HTERT RPE-1 (cell line): ENCODE results near the gene EDIL3.

ENCODE experiments used
- in situ Hi-C: fragments of 300-500 bp; cut with MboI; formaldehyde crosslinking; loops from 4 replicates; pipeline ENCODE4 v1.14.3; 2020; ENCODE audit warnings: low sequenced_read_pairs

EDIL3 gene, protein sequence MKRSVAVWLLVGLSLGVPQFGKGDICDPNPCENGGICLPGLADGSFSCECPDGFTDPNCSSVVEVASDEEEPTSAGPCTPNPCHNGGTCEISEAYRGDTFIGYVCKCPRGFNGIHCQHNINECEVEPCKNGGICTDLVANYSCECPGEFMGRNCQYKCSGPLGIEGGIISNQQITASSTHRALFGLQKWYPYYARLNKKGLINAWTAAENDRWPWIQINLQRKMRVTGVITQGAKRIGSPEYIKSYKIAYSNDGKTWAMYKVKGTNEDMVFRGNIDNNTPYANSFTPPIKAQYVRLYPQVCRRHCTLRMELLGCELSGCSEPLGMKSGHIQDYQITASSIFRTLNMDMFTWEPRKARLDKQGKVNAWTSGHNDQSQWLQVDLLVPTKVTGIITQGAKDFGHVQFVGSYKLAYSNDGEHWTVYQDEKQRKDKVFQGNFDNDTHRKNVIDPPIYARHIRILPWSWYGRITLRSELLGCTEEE

DNA sequence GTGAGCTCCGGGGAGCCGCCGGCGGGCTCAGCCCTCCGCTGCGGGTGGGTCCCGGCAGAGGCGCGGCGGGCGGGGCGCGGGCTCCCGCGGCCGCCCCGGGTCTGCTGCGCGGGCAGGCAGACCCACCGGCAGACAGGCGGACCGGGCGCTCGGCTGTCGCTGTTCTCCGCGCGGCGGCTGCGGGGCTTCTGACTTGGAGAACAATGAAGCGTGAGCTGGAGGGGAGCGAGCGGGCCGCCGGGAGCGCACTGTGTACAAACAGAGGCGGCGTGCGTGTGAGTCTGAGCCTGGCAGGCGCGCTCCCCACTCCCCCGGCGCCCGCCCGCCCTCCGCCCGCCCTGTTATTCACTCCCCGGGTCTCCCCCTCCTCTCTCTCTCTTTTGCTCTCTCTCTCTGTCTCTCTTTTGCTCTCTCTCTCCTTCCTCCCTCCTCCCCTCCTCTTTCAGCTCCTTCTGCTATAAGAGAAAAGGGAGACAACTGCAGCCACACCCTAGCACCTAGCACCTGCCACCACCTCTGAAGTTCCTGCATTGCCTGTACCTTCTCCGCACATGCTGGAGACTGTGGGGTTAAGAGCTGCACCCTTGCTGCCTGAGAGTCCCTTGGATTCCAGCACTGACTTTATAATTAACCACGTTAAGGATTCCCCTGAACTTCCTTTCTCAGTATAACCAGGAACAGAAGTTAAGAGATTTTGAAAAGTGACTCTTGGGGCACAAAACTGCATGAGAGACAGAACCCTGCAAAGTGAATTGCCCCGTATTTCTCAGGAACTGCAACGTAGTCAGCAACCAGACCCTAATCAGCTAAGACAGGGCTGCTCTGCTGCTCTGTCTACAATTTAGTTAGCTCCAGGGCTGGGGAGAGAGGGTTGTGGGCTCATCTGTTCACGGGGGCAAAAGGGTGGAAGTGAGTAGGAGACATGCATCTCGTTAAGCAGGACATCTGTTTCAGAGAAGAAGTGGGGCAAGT is at the start of gene EDIL3:
TSS of gene EDIL3 (minus strand) at position 277 of the 972 bp plus-strand sequence. CDS start 506 bp downstream, outside the sequence.
- in situ Hi-C loops: no loop called here

GRCh38 chr5:84433461-84433860 is 48.8 kb upstream of the EDIL3 start:
- in situ Hi-C loops: no loop called here

GRCh38 chr5:84430863-84431663 is 46.4 kb upstream of the EDIL3 start:
- in situ Hi-C loops: no loop called here

- in situ Hi-C loops: no loop called here
Measured at GRCh38 chr5:84430079-84430478, 45.4 kb upstream of the EDIL3 start.

DNA sequence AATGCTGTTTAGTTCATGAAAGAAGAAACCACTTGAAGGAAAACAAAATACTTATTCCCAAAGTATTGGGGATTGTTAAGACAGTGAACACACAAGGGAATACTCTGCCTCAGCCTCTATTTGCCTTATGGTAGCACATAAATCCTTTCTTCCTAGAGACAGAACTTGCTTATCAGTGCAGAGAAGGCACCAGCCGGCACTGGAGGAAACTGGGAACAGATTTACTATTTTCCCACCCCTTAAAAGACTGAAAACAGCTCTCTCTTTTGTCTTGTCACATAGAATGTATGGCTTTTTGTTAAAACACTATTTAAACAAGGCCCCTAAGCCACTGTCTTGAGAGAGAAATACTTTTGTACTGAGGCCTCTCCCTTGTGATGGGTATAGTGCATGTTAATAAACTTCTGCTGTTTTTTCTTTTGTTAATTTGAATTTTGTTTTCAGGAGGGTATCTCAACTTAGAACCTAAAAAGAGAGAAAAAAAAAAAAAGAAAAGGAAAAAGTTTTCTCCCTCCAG is 40.7 kb upstream of the EDIL3 start:
- in situ Hi-C loops: no loop called here

DNA sequence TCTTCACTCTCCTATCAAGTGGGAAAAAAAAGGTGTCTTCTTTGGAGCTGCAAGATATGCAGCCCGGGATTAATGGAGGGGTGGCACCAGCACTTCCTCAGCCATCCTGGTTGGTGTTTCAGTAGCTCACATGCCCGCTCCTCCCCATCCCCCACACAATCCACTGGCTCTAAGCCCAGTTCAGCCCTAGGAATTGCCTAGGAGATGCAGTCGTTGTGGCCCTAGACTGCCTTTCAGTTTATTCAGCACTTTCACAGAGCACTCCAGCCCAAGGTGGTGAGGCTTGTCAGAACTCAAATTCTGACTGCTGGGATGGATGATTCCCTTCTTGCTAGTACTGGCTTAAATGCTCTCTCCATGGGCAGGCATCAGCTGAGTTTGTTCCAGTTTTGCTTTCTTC is 35.1 kb upstream of the EDIL3 start:
- in situ Hi-C loops: no loop called here

DNA sequence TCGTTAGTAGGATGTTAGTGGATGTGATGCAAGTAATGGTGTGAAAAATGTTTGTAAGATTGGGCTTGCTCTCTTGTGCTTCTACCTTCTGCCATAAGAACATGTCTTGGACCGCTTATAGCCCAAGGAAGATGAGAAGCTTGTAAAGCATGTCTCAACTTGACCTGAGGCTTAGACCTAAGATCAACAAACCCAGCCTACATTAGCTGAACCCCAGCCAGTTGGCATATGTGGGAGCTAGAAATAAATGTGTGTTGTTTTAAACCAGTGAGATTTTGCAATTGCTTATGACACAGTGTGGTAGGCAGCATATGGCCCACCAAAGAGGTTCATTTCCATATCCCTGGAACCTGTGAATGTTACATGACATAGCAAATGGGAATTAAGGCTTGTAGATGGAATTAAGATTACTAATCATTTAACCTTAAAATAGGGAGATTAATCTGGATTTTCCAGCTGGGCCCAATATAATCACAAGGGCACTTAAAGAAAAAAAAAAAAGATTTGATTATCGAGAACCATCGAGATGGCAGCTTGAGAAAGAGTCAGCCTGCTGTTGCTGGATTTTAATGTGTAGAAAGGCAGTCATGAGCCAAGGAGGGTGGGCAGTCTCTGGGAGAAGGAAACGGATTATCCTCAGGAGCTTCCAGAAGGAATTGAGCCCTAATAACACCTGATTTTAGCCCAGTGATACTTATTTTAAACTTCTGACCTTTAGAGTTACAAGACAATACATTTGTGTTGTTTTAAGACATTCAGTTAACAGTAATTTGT is 27.3 kb upstream of the EDIL3 start:
- in situ Hi-C loops: no loop called here

- in situ Hi-C loops: no loop called here
Measured at GRCh38 chr5:84406111-84406510, 21.4 kb upstream of the EDIL3 start.

GRCh38 chr5:84403773-84404172 is 19.1 kb upstream of the EDIL3 start:
- in situ Hi-C loops: no loop called here

DNA sequence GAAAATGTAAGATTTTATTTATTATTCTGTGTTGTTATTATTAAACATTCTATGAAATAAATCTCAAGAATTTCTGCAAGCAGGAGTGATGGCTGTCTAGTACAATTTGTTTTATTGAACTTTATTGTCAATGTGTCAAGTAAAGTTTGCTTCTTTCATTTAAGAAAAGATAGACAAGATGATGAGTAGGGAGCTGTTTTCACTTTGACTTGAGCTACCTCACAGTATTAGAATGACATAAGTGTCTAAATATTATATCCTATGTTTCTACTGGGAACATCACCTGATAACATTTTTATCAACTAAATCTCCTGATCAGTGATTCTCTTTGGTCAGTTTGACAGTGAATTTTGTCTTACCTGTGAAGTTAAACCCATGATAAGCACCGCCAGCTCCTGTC is 12.7 kb upstream of the EDIL3 start:
- in situ Hi-C loops: no loop called here

- in situ Hi-C loops: no loop called here
Measured at GRCh38 chr5:84393969-84394368, 9.3 kb upstream of the EDIL3 start.

DNA sequence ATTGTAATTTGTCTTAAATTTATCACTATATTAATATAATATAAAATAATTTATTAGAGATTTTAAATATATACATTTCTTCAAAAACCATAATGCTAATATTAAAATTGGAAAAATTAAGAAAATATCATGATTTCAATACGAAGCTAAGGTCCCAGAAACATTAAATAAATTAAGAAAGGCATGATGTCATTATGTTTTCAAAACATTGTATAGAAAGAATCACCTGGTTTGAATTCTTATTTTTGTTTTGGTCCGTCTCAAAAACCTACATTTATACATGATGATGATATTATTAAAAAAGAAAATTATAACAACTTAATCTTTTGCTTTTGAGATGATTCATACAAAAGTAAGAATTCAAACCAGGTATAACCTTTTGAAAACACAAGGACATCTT is 8.2 kb upstream of the EDIL3 start:
- in situ Hi-C loops: no loop called here

DNA sequence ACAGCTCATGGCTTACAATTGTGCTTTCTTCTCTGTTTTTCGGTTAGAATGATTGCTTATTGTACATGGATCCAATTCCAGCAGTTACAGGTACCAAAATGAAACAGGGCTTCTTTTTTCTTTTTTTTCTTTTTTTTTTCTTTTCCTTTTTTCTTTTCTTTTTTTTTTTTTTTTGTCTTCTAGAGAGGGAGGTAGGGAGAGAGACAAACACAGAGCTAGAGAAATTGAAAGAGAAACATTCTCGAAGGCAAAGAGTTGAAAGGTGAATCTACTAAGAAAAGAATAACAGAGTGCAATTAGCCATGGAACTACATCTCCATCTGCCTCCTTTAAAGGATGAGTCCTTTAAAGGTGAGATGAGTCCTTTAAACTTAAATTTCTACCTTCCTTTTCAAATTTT is 1.0 kb upstream of the EDIL3 start:
- in situ Hi-C loops: no loop called here

GRCh38 chr5:84383816-84384603 is 670 bp downstream of the EDIL3 start:
- in situ Hi-C loops: no loop called here

- in situ Hi-C loops: no loop called here
Measured at GRCh38 chr5:84383296-84383815, 1.3 kb downstream of the EDIL3 start.

DNA sequence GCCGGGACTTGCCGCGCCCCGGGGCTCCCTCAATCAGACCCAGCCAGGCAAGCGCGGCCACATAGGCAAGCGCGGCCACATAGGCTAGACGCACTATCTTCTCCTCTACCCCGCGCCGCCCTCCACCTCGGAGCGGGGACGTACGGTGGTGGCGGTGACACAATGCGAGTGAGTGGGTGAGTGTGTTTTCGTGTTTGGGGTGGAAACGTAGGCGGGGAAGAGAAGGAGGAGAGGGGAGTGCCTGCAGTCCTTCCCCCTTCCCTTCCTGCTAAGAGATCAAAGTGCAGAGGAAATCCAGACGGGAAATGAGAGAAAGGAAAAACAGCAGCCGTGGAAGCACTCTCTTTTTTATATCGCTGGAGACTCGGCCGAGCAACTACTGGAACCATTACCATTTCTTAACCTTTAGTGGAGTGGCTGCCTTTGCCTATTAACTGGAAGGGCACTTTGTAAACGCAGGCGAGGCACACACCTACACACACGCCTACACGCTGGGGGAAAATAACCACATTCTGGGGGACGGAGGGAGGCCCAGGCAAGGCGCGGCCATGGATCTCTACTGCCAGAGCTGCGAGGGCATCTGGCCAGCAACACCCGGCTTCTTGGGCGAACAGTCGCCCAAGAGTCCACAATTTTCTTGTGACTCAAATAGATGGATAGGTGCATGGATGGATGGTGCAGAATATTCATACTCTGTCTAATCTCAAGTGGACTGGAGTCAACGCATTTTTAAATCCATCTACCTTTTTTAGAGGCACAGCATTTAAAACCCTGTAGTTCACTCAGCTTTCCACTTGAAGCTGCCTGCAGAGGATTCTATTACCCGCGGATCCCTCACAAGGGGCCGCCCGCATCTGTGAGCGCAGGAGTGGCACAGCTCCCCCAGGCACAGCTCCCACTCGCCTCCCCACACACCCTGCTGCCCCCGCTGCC is 2.1 kb downstream of the EDIL3 start:
- in situ Hi-C loops: no loop called here

DNA sequence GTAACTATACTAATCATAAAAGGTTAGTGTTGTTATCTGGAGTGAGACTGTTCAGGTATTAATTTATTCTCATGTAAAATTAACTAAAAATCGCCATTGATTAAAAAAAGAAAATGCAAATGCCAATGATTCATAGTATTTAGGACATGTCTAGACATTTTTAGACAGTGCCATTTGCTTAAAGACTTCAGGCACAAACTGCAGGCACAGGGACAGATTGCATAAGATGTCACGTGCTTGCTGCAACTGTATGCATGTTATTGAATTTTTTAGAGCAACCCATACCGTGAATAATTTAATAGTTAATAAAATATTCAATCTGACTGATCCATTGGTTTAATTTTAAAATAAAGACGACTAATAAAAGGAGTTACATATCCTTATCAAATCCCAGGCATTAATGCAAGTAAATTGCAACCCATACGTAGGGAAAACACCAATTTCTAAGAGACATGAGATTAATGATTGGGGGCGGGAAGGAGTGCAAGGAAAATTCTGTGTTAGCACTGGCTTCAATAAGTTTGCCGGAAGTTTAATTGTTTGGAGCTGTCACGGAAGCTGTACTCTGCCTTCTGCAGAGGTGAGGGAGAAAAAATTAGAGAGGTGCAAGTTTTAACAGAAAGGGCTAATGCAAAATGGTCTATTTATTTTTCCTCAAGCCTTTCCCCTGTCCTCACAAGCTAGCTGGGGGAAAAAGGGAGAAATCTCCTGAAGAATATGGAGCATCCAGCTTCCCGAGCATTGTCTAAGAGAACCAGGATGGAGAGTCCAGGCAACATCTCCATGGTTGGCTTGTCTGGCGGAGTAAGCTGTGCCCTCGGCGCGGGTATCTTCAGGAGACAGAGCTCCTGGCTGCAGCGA is 2.9 kb downstream of the EDIL3 start:
- in situ Hi-C loops: no loop called here
